Endometrium (tissue), 2 donors: Measurements from ENCODE around the gene MAPK1IP1L.
"Not testable (repeated sequence)": the region's sequence is repeated elsewhere in the genome, so short reads cannot be mapped to it uniquely, and the experiment has no call there.

Experiments
- FAIRE-seq: peaks from 2 replicates; lab custom pipeline; 2012; peaks lifted over from hg19 to GRCh38; lab: Jason Lieb, UNC
- donor health status: control.
- donor health status: control.

MAPK1IP1L gene

GRCh38 chr14:55051423-55052268 lies at the start of gene MAPK1IP1L:
Gene MAPK1IP1L (plus strand): TSS chr14:55051647. CDS start chr14:55061684, 10,037 bp downstream.
- FAIRE-seq: no peak

GRCh38 chr14:55005071-55005470 lies 46.4 kb upstream of the MAPK1IP1L start:
- FAIRE-seq: no peak

GRCh38 chr14:55015006-55015405 lies 36.4 kb upstream of the MAPK1IP1L start:
- FAIRE-seq: no peak

- no peak for FAIRE-seq
These were observed 31.4 kb upstream of the MAPK1IP1L start for GRCh38 chr14:55019968-55020554.

GRCh38 chr14:55024365-55024764 lies 27.1 kb upstream of the MAPK1IP1L start:
- FAIRE-seq: not testable (repeated sequence)

GRCh38 chr14:55025948-55026347 lies 25.5 kb upstream of the MAPK1IP1L start:
- no peak for FAIRE-seq

GRCh38 chr14:55026441-55026792 lies 25.0 kb upstream of the MAPK1IP1L start:
- no peak for FAIRE-seq

- no peak for FAIRE-seq
These were observed 24.5 kb upstream of the MAPK1IP1L start, which contains the start of the genes SOCS4 and WDHD1 for GRCh38 chr14:55026793-55027561. Gene SOCS4 (plus strand): TSS chr14:55027236. CDS start chr14:55043042, 15,806 bp downstream. Gene WDHD1 (minus strand): TSS chr14:55027099. CDS start chr14:55026787, 312 bp downstream.

GRCh38 chr14:55028066-55028465 lies 23.4 kb upstream of the MAPK1IP1L start:
- FAIRE-seq: no peak

- FAIRE-seq: no peak
These were observed 23.0 kb upstream of the MAPK1IP1L start for GRCh38 chr14:55028476-55028875.

GRCh38 chr14:55031190-55031589 lies 20.3 kb upstream of the MAPK1IP1L start:
- FAIRE-seq: no peak

- FAIRE-seq: not testable (repeated sequence)
These were observed 13.5 kb upstream of the MAPK1IP1L start for GRCh38 chr14:55037995-55038394.

GRCh38 chr14:55038708-55039107 lies 12.7 kb upstream of the MAPK1IP1L start:
- no peak for FAIRE-seq

- FAIRE-seq: no peak
These were observed 7.9 kb upstream of the MAPK1IP1L start for GRCh38 chr14:55043528-55043927.

GRCh38 chr14:55045087-55045486 lies 6.4 kb upstream of the MAPK1IP1L start:
- FAIRE-seq: no peak

GRCh38 chr14:55047301-55048053 lies 4.0 kb upstream of the MAPK1IP1L start:
- no peak for FAIRE-seq

GRCh38 chr14:55048900-55049436 lies 2.5 kb upstream of the MAPK1IP1L start:
- FAIRE-seq: no peak

GRCh38 chr14:55051165-55051422 lies 353 bp upstream of the MAPK1IP1L start:
- no peak for FAIRE-seq

GRCh38 chr14:55052269-55052930 lies 953 bp downstream of the MAPK1IP1L start:
- no peak for FAIRE-seq

GRCh38 chr14:55053018-55053417 lies 1.6 kb downstream of the MAPK1IP1L start:
- no peak for FAIRE-seq

- no peak for FAIRE-seq
These were observed 2.1 kb downstream of the MAPK1IP1L start for GRCh38 chr14:55053500-55053899.
